Forelimb muscle (tissue), 1 donor: ENCODE data around the gene RPLP1. TPM values are rescaled to one million over a fixed set of nuclear protein-coding genes. Genes with fewer than 3 reads are reported as not detected.

Source experiments
- DNase-seq: peaks from one replicate; pipeline ENCODE4 v3.0.0-alpha.2; 2013; ENCODE audit warnings: low read depth
- polyA plus RNA-seq: library from polyadenylated mRNA; unstranded; fragments of 120-200 nt; gene quantifications from one replicate; pipeline ENCODE4 v1.2.1, GENCODE V29; 2013; ENCODE audit not compliant: insufficient read length

RPLP1 gene
- 3,818 TPM for polyA plus RNA-seq

- DNase-seq: peak; percentile 92
Observed at GRCh38 chr15:69452692-69453521, at the start of gene RPLP1. Gene RPLP1 (plus strand): TSS chr15:69452818. CDS start chr15:69452949, 131 bp downstream.

DNA sequence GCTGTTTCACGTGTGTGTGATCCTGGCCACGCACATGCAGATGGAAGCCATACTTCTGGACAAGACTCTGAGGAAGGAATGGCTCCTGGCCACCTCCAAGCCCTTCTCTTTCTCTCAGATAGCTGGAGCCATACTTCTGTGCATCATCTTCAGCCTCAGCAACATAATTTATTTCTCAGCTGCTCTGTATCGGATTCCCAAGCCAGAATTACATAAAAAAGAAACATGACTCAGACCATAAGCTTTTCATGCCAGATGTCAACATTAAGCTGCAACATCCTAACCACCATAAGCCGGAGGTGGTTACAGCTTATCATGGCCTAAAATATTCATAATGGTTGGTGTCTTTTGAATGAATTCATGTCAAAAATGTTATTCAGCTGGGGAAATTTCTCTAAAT, 49.0 kb upstream of the RPLP1 start:
- DNase-seq: no peak

DNA sequence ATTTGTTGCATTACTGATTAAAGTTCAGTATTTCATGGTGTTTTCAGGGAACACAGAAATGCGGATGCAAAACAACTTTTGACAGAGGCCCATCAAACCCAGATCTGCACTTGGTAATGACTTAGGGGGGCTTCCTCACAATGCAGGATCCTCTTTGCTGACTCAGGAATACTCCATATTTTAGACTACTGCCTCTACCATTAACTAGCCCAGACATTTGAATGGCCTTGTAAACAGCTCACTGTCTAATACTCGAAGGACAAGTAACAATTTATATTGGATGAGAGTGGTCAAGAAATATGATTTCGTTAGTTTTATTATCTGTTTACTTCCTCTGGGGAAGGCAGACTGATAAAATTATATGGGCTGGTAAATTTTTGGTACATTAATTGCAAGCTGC, 47.5 kb upstream of the RPLP1 start:
- DNase-seq: no peak

DNA sequence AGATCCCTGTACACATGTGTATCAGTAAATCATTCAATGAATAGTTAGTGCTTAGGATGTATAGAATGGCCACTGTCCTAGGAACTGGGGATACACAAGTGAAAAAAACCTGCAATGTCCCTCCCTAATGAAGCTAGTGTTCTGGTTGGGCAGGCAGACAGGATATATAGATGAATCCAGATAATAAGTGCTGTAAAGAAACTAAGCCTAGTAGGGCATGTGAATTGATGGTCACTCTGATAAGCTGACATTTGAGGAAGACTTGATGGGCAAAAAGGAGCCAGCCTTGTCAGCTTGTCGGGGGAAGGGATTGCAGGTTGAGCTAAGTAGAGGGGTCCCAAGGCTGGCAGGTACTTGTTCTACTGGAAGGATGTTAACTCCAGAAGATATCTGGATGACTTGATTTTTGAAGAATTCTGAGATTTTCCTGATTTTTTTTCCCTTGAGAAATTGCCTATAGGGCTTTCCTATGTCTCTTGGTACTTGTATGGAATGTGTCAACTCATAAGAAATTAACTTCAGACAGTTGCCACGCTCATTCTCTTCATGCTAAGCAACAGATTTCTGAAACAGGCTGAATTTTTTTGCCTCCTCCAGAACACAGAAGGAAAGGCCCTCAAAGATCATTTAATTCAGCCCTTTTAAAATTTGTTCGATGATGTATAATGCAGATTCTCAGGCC, 44.8 kb upstream of the RPLP1 start:
- DNase-seq: no peak

DNA sequence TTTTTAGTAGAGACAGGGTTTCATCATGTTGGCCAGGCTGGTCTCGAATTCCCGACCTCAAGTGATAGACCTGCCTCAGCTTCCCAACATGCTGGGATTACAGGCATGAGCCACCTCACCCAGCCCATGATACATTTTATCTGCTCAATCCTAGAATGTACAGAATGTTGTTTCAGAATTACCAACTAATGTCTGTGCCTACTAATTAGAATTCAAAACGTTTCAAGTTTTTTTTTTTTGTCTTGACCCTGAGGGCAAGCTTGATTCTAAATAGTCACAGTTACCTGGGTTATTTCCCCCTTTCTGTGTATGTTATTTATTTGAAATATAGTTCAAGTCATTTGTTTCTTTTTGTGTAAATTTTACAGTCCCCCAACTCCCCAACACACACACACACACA, 43.8 kb upstream of the RPLP1 start:
- no peak for DNase-seq

GRCh38 chr15:69410248-69410874, 42.3 kb upstream of the RPLP1 start:
- no peak for DNase-seq

GRCh38 chr15:69412274-69412673, 40.3 kb upstream of the RPLP1 start:
- DNase-seq: no peak

DNA sequence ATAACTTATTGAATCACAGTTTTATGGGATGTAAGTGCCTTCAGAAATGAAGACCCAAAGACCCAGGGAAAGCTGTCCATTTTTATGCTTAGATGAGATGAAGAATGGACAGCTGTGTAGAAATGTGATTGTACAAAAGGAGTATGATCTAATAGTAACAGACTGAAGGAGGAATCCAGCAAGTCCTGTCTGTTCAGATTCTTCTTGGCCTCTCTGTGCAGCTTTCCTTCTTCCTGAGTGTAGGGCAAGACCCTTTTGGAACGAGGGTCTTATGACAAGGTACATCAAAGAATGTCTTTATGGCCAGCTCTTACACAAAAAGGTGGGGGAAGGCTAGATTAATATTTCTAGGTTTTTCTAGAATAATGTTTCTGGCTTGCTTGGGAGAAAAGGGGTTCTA, 39.9 kb upstream of the RPLP1 start:
- DNase-seq: no peak

- peak; percentile 79 for DNase-seq
Observed at GRCh38 chr15:69413822-69414700, 38.6 kb upstream of the RPLP1 start, which contains the start of gene KIF23. Gene KIF23 (plus strand): TSS chr15:69414349. CDS start chr15:69414466, 117 bp downstream.

GRCh38 chr15:69414701-69415167, 37.9 kb upstream of the RPLP1 start:
- DNase-seq: no peak

DNA sequence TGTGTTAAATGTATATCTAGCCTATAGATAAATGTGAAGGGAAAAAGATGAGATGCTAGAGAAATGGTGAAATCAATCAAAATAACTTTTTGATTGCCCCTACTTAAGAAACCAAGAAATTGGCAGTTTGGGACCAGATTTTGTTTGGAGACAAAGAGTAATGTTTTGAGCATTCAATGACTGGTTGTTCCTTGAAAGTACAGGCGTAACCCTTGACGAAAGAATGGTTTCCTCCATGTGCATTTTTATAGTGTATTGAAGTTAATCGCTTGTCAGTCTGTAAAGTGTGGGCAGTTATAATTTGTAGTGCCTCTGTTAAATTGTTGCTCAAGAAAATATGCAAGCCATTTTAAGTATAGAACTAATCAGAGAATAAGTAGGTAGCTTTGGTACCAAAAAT, 37.2 kb upstream of the RPLP1 start:
- DNase-seq: no peak

- no peak for DNase-seq
Observed at GRCh38 chr15:69417581-69417980, 35.0 kb upstream of the RPLP1 start.

DNA sequence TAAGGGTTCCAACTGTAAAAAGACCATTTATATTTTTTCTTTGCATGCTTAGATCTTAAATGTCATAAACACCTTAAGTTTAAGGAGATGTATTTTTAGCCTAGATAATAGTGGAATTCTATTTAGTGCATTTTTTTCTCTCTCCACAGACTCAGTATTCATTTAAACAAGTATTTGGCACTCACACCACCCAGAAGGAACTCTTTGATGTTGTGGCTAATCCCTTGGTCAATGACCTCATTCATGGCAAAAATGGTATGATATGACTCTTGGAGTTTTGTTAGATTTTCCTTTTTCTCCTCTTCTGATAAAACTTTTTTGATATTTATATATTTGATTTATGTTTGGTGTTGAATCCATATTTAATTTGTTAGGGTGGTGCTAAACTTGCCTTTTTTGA, 31.1 kb upstream of the RPLP1 start:
- DNase-seq: no peak

GRCh38 chr15:69422336-69422895, 30.2 kb upstream of the RPLP1 start:
- DNase-seq: no peak

DNA sequence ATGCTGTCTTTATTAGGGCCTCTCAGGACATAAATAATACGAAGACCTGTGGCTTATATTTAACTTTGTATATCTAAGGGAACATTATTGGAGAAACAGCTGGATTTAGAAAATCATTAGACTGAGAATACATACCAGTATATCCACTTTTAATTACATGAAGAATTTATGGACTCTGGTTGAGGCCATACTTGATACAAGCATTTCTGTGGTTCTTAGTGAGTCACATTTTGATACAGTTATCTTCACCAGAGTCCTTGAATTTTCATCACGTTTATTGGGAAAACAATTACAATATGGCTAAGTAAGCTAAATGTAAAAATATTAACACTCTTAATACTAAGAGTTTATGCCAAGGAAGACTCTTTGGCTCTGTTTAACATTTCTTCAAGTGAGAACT, 28.6 kb upstream of the RPLP1 start:
- no peak for DNase-seq

DNA sequence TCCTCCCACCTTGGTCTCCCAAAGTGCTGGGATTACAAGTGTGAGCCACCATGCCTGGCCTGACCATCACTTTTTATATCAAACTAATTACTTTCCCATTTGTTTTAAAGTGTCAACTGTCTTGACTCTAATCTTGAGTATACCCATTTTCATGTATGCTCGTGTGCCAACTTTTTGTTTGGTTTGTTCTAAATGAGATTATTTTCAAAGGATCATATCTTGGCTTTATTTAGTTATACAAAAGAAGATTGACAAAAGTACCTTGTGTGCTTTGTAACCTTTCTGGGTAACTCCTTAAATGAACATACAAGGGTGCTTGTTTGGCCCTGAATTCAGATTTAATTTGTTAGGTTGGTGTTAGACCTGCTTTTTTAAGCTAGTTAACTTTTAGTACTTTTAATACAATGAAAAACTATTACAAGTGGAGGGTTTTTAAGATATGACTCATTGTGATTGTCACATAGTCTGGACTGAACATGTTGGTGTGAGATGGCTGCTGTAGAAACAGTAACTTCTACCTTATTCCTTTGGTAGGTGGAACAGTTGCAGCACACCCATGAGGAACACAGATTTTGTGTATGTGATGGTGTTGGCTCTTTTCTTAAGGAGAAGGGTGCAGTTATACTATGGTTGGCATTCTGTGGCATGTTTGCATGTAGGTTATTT, 27.7 kb upstream of the RPLP1 start:
- no peak for DNase-seq

DNA sequence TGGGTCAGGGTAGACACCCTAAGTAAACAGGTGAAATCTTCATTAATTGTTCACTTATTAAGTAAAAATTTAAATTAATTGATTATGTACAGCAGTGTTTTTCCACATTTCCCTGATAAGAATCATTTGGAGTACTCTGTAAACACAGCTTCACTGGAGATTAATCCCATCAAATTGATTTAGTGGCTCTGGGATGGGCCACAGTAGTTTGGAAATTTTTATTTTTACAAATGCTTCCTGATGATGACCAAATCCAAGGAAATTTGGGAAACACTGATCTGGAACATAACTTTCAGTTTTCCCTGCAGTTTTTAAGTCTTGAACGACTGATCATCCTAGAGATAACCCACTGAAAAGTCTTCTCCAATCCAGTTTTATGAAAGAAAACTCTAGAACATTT, 18.8 kb upstream of the RPLP1 start:
- no peak for DNase-seq

DNA sequence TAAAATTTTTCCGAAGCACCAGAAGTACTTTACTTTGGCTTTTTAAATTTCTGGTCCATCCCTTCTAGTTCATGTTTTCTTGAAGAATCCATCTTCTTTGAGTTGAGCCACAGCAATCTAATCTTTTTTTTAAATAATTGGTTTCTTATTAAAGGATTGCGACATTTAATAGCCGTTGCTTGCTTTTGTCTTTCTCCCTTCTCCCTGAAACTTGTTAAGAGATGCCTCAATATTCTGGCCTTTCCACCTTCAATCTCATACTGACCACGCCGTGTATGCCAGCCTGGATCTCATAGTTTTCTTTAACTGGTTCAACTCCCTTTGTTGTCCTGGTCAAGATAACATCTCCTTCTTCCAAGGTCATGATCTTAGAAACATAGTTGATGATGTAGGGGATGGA, 18.4 kb upstream of the RPLP1 start:
- no peak for DNase-seq

- no peak for DNase-seq
Observed at GRCh38 chr15:69434679-69435078, 17.9 kb upstream of the RPLP1 start.

- no peak for DNase-seq
Observed at GRCh38 chr15:69435985-69436384, 16.6 kb upstream of the RPLP1 start.

DNA sequence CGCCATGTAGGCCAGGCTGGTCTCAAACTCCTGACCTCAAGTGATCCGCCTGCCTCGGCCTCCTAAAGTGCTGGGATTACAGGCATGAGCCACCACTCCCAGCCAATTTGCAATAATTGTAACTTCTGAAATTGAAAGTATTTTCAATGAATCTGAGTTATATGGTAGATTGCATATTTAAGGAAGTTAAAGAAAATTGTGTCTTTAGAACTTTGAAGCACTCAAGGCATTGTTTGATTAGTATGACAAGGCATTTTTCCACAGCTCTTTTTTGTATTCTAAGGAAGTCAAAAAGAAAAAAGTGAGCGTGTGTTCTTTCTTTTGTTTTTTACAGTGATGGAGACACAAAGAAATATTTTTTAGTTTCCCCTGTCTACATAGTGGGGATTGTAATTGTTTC, 15.7 kb upstream of the RPLP1 start:
- no peak for DNase-seq
